Loucy (cell line): ENCODE measurements around the gene BAIAP3.

Experiments used
- H2AFZ ChIP-seq: fragments of 200-600 bp; sonication (generic); 2 replicates; pipeline ENCODE4 v1.6.0; 2016; ENCODE audit warnings: antibody characterized with exemption, mild to moderate bottlenecking, low read length, moderate library complexity
- H3F3A ChIP-seq: fragments of 200-600 bp; 2 replicates; pipeline ENCODE4 v1.6.0; 2016; ENCODE audit warnings: antibody characterized with exemption, low read depth, mild to moderate bottlenecking
- H3K27me3 ChIP-seq: fragments of 200-600 bp; sonication (generic); 2 replicates; pipeline ENCODE4 v1.6.1; 2014; ENCODE audit warnings: low read length, mild to moderate bottlenecking; ENCODE audit not compliant: insufficient read depth, poor library complexity, severe bottlenecking
- H3K36me3 ChIP-seq: fragments of 200-600 bp; sonication (generic); 2 replicates; pipeline ENCODE4 v1.6.1; 2016; ENCODE audit warnings: low read length; ENCODE audit not compliant: insufficient read depth
- H3K4me1 ChIP-seq: fragments of 200-600 bp; sonication (generic); 2 replicates; pipeline ENCODE4 v1.5.1; 2014; ENCODE audit warnings: low read length, mild to moderate bottlenecking; ENCODE audit not compliant: insufficient read depth, poor library complexity, severe bottlenecking
- H3K4me2 ChIP-seq: fragments of 200-600 bp; sonication (generic); 2 replicates; pipeline ENCODE4 v1.6.0; 2014; ENCODE audit warnings: antibody characterized with exemption, low read length, low read depth, mild to moderate bottlenecking; ENCODE audit not compliant: poor library complexity, severe bottlenecking
- H3K4me3 ChIP-seq: fragments of 200-600 bp; sonication (generic); 2 replicates; pipeline ENCODE4 v1.5.1; 2014; ENCODE audit warnings: low read length, mild to moderate bottlenecking, mixed read lengths; ENCODE audit not compliant: poor library complexity, severe bottlenecking
- H3K79me2 ChIP-seq: fragments of 200-600 bp; sonication (generic); 2 replicates; pipeline ENCODE4 v1.6.1; 2014; ENCODE audit warnings: low read length; ENCODE audit not compliant: insufficient read depth
- H3K9ac ChIP-seq: fragments of 200-600 bp; sonication (generic); 2 replicates; pipeline ENCODE4 v1.6.0; 2014; ENCODE audit warnings: mild to moderate bottlenecking, low read depth, low read length, moderate library complexity; ENCODE audit not compliant: poor library complexity, severe bottlenecking
- H3K9me2 ChIP-seq: fragments of 200-600 bp; sonication (generic); replicated peaks from 2 replicates; pipeline ENCODE4 v1.6.1; 2016; ENCODE audit warnings: low read depth, low read length, mixed read lengths
- H3K9me3 ChIP-seq: fragments of 200-600 bp; sonication (generic); 2 replicates; pipeline ENCODE4 v1.6.1; 2014; ENCODE audit warnings: mild to moderate bottlenecking, antibody characterized with exemption, low read length, low read depth; ENCODE audit not compliant: insufficient read depth
- H4K20me1 ChIP-seq: fragments of 200-600 bp; sonication (generic); 2 replicates; pipeline ENCODE4 v1.6.0; 2014; ENCODE audit warnings: antibody characterized with exemption, low read length, mild to moderate bottlenecking; ENCODE audit not compliant: insufficient read depth, poor library complexity, severe bottlenecking
- CTCF ChIP-seq: fragments of 200-600 bp; sonication (generic); conservative IDR thresholded peaks from 2 replicates; pipeline ENCODE4 v1.5.1; 2014; ENCODE audit warnings: mild to moderate bottlenecking, antibody characterized with exemption, low read length
- EZH2phosphoT487 ChIP-seq: fragments of 200-600 bp; IDR thresholded peaks from 2 replicates; pipeline ENCODE4 v1.6.1; 2018; ENCODE audit warnings: antibody characterized with exemption, mild to moderate bottlenecking, moderate library complexity, borderline replicate concordance

BAIAP3 gene

GRCh38 chr16:1348441-1348840 lies 15.0 kb downstream of the BAIAP3 start:
- H3K27me3 ChIP-seq: no peaks in the 10 kb centered on the region
- H4K20me1 ChIP-seq: no peaks in the 10 kb centered on the region
- H3K9me2 ChIP-seq: no peaks in the 10 kb centered on the region
- no peak overlapping the region for H3K4me2 ChIP-seq
- no peak for TF ChIP-seq EZH2phosphoT487
- TF ChIP-seq CTCF: no peak
- no peak overlapping the region for H3K4me3 ChIP-seq
- no peaks in the 10 kb centered on the region for H3K4me1 ChIP-seq
- no peaks in the 10 kb centered on the region for H3K9me3 ChIP-seq
- H3K36me3 ChIP-seq: no peaks in the 10 kb centered on the region
- no peak overlapping the region for H2AFZ ChIP-seq
- no peaks in the 10 kb centered on the region for H3F3A ChIP-seq
- peaks cover 11% of the 10 kb centered on the region; the same call in 1 of the 2 replicates for H3K79me2 ChIP-seq
- no peak overlapping the region for H3K9ac ChIP-seq

GRCh38 chr16:1348926-1349325 lies 15.5 kb downstream of the BAIAP3 start:
- Histone ChIP-seq H4K20me1 (no peaks in the 10 kb centered on the region), H3K9me3 (no peaks in the 10 kb centered on the region), H3K27me3 (no peaks in the 10 kb centered on the region)

GRCh38 chr16:1349351-1349750 lies 15.9 kb downstream of the BAIAP3 start:
- H3K9me3 ChIP-seq: no peaks in the 10 kb centered on the region
- H3K4me1 ChIP-seq: no peaks in the 10 kb centered on the region
- no peak overlapping the region for H3K4me3 ChIP-seq
- no peak overlapping the region for H2AFZ ChIP-seq
- no peaks in the 10 kb centered on the region for H3K9me2 ChIP-seq
- H3K79me2 ChIP-seq: peaks cover 11% of the 10 kb centered on the region; the same call in 1 of the 2 replicates
- H4K20me1 ChIP-seq: no peaks in the 10 kb centered on the region
- TF ChIP-seq EZH2phosphoT487 (no peak), CTCF (no peak)
- no peaks in the 10 kb centered on the region for H3K27me3 ChIP-seq
- H3K9ac ChIP-seq: no peak overlapping the region
- no peaks in the 10 kb centered on the region for H3F3A ChIP-seq
- H3K4me2 ChIP-seq: no peak overlapping the region
- no peaks in the 10 kb centered on the region for H3K36me3 ChIP-seq

More at GRCh38 chr16:1348926-1349325, 15.5 kb downstream of the BAIAP3 start:
- Histone ChIP-seq H3K4me1 (no peaks in the 10 kb centered on the region), H3F3A (no peaks in the 10 kb centered on the region), H3K4me2 (no peak overlapping the region), H3K4me3 (no peak overlapping the region), H2AFZ (no peak overlapping the region), H3K79me2 (peaks cover 11% of the 10 kb centered on the region; the same call in 1 of the 2 replicates), H3K9me2 (no peaks in the 10 kb centered on the region), H3K36me3 (no peaks in the 10 kb centered on the region), H3K9ac (no peak overlapping the region)
- TF ChIP-seq EZH2phosphoT487: no peak
- no peak for TF ChIP-seq CTCF
